EH (cell line): ENCODE measurements around the gene CTSC.
A peak's percentile ranks its signal among the peaks of the same experiment; 100 is the strongest.

Experiments used
- DNase-seq: peaks from one replicate; pipeline ENCODE4 v3.0.0-alpha.2; 2015; ENCODE audit warnings: low read depth

The CTSC gene

GRCh38 chr11:88317536-88317935 lies 20.0 kb downstream of the CTSC start:
- DNase-seq = no peak

GRCh38 chr11:88315981-88316441 lies 21.5 kb downstream of the CTSC start:
- DNase-seq = no peak

GRCh38 chr11:88315015-88315414 lies 22.5 kb downstream of the CTSC start:
- no peak for DNase-seq

GRCh38 chr11:88313441-88313840 lies 24.1 kb downstream of the CTSC start:
- DNase-seq = peak; percentile 34

DNA sequence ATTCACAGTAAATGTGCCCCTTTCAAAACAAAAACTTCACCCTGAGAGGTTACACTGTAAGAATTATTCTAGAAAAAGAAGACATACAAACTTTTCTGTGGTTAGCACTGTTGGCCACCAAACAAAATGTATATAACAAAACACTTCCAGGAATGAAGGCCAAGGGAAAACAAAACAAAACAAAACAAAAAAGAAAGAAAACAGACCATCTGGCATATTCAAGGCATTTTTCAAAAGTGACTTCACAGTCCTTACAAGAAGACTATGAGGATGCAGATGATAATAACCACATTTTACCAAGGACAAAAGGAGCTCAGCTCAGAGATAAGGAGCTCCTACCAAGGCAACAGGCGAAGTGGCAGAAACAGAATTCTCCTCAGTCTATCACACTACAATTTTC lies 24.9 kb downstream of the CTSC start:
- peak; percentile 51 for DNase-seq

- DNase-seq = peak; percentile 40
Observed at GRCh38 chr11:88310246-88310645, 27.3 kb downstream of the CTSC start.

- no peak for DNase-seq
Observed at GRCh38 chr11:88308576-88308975, 29.0 kb downstream of the CTSC start.

GRCh38 chr11:88307749-88308425 lies 29.6 kb downstream of the CTSC start:
- DNase-seq = no peak

- no peak for DNase-seq
Observed at GRCh38 chr11:88306785-88307184, 30.8 kb downstream of the CTSC start.

- no peak for DNase-seq
Observed at GRCh38 chr11:88305430-88305829, 32.1 kb downstream of the CTSC start.

- no peak for DNase-seq
Observed at GRCh38 chr11:88304352-88304751, 33.2 kb downstream of the CTSC start.

DNA sequence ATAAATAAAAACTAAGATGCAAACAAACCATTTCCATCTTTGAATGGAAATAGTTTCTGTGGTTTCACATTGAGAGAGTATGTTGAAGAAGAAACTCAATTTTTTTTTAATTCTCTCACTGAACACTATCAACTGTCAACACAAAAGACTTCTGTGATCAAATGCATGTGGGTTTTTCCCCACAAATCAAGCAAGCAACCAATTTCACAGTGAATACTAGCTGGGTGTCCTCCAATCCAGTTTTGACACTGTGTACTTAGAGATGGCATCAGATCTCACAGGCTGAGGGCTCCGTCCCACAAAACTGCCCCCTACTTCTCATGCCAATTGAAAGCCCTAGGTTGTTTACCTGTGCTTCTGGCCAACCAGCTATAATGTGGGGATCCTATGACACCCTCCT lies 34.5 kb downstream of the CTSC start:
- no peak for DNase-seq

GRCh38 chr11:88301488-88302140 lies 35.9 kb downstream of the CTSC start:
- DNase-seq = peak; percentile 66

DNA sequence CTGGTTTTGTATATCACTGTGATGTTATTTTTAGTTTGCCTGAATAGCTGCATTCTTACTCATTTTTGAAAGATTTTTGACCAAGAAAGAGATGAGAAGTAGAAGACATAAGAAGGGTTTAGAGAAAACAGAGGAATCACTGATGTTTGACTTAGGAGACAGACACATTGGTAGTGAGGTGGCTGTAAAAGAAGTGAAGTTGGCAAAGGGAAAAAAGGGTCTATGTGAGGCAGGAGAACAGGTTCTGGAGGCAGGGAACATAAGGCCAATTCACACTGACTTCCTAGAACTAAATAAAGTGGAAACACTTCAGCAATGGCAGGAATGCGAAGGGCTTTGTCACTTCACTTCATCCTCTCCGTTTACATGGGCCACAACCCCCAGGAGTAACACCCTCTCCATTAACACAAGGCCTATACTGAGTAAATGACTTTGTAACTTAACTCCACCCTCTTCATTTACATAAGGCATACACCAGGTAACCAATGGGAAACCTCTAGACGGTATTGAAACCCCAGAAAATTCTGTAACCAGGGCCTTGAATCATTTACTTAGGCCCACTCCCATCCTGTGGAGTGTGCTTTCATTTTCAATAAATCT lies 36.5 kb downstream of the CTSC start:
- DNase-seq = no peak

DNA sequence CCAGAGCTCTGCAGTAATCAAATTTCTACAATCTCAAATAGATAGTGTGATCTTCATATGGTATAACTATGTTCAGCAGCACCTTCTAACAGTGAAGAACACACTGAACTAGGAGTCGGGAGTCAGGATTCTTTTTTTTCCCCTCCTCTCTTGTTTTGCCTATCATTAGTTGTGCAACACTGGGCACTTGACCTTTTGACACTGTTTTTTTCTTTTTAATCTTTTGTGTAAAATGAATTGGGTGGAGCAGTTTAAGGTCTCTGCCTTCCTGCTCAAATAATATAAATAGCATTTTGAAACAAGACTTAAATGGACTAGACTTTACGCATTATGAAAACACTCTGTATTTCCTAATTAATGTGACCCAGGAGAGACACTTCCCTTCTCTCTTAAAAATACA lies 39.7 kb downstream of the CTSC start:
- DNase-seq = no peak

DNA sequence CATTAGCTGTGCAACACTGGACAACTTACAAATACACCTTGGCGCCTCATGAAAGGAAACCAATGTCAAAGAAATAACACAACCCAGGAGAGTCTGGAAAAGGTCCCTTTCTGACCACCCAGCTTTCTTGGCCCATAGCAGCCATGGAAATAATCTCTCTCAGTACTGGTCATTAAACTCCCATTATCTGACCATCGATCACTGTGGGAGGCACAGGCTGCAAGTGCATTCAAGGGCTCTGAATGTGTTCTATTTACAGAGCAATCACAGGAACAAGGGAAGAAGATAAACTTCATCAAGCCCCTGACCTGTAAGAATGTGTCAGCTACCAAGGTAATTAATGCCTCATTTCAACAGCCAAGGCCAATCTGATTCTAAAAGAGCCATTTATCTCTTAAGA lies 40.1 kb downstream of the CTSC start:
- DNase-seq = no peak

- DNase-seq = no peak
Observed at GRCh38 chr11:88295028-88295427, 42.5 kb downstream of the CTSC start.

GRCh38 chr11:88293931-88294330 lies 43.6 kb downstream of the CTSC start:
- peak; percentile 65 for DNase-seq

DNA sequence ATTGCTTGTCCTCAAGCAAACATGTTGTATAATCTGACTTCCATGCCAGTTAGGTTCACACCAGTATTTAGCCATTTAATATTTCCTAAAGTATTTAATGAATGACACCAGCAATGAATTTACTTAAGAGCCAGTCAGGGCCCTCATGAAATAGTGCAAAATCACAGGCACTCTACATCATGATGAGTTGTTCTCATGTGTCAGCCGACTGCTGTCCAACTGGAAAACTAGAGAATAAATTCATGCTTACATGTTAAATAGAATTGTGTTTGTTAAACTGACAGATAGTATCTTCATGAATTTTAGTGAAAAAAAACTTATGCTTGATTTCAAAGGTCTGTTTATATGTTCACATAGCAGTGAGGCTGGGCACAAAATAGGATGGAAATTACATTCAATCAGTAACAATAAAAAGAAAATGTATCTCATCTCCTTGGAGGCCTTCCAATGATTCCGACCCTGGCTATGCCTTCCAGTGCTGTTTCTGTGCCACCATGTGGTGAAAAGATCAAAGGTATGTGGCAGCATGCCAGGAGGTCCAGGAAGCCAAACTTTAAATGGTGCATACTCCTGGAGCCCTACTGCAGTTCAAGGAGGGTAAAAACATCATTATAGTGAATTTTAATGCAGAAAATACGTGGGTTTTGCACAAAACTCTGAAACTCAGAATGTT lies 45.2 kb downstream of the CTSC start:
- DNase-seq = peak; percentile 51

- no peak for DNase-seq
Observed at GRCh38 chr11:88288560-88288959, 49.0 kb downstream of the CTSC start.

DNA sequence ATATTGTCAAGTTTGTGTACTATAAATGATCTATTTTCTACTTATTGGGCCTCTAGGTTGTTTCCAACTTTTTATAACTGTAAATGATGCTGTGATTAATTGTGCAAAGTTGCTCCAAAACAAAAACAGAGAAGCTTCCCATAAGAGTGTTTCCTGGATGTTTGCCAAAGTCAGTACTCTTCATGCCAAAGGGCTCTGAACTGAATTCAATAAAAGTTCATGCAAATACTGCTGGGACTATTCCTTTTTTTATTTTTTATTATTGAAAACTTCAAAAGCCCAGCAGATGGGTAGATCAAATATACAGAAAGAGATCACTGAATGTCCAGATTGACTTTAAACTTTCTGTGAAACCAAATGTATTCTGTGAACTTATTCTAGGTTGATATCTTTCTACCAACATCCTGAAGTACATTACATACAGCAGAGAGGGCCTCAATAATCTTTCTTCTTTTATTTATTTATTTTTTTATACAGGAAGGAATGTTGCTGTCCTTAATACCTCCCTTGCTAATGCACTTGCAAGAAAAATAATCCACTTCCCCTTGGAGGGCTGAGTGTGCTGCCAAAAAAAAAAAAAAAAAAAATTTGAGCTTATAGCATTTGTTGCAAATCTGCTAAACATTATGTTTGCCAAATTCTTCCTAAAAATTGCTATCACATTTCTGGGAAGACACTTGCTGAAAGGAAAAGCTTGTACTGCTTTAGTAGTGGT lies 53.0 kb downstream of the CTSC start:
- peak; percentile 30 for DNase-seq
